ENCODE data around the gene MACROD2. TPM values are rescaled to one million over a fixed set of nuclear protein-coding genes. Genes with fewer than 3 reads are reported as not detected.

MACROD2 gene
- polyA plus RNA-seq, 1 donor (not counting 4 experiments of a cell fraction or from before 2014, with no cell fraction given) = 0.71 TPM

- no peaks in the 10 kb centered on the region for H3K9me3 ChIP-seq (ENCODE audit: control insufficient read depth, low read depth, low read length)
- no peaks in the 10 kb centered on the region for H3K79me2 ChIP-seq (ENCODE audit: control insufficient read depth, insufficient read depth, low read length)
- H3K27me3 ChIP-seq (ENCODE audit: control insufficient read depth, extremely low read depth, insufficient read depth, low read length) = no peaks in the 10 kb centered on the region
- H3K4me1 ChIP-seq (ENCODE audit: control insufficient read depth, extremely low read depth, insufficient read depth, low read length) = peaks cover 13% of the 10 kb centered on the region
- no peaks in the 10 kb centered on the region for H3K9me1 ChIP-seq (ENCODE audit: control insufficient read depth, extremely low read depth, insufficient read depth, low read length)
- no peak for TF ChIP-seq CTCF (optimal IDR thresholded peaks at IDR 0.05 in 1 of 3, IDR thresholded peaks at IDR 0.05 in 1 of 3, conservative IDR thresholded peaks at IDR 0.05 in 1 of 3; ENCODE audit: extremely low read depth in 1 of 3, insufficient read depth in 2 of 3, low read length in 3 of 3)
- TF ChIP-seq EZH2 (IDR thresholded peaks at IDR 0.05; ENCODE audit: low read length) = no peak
- dilution Hi-C loops (cut with MboI; ENCODE audit: extremely low pct_ligation_motif_present, low sequenced_read_pairs) = no loop called here
- H3K4me3 ChIP-seq (ENCODE audit: control insufficient read depth in 2 of 3, extremely low read depth in 1 of 3, insufficient read depth in 2 of 3, low read depth in 1 of 3, low read length in 3 of 3) = no peak overlapping the region
- no peak overlapping the region for H2AFZ ChIP-seq (ENCODE audit: control insufficient read depth, low read length)
- DNase-seq (ENCODE audit: low read depth, low spot score) = no peak
- H3K9ac ChIP-seq (ENCODE audit: control insufficient read depth, extremely low read depth, insufficient read depth, low read length) = no peak overlapping the region
- no peak overlapping the region for H3K4me2 ChIP-seq (ENCODE audit: control insufficient read depth, extremely low read depth, insufficient read depth, low read depth, low read length)
- no peak overlapping the region for H3K27ac ChIP-seq (ENCODE audit: control insufficient read depth, insufficient read depth, low read length)
- no peaks in the 10 kb centered on the region for H4K20me1 ChIP-seq (ENCODE audit: control insufficient read depth, extremely low read depth, insufficient read depth, low read length)
- no peak for FAIRE-seq
- no peaks in the 10 kb centered on the region for H3K36me3 ChIP-seq (ENCODE audit: control insufficient read depth in 2 of 2, extremely low read depth in 1 of 2, insufficient read depth in 2 of 2, low read length in 2 of 2)
Measured at GRCh38 chr20:14432085-14432484, 436.8 kb downstream of the MACROD2 start.

GRCh38 chr20:14432597-14432996, 437.3 kb downstream of the MACROD2 start:
- Histone ChIP-seq H3K9me1 (ENCODE audit: control insufficient read depth, extremely low read depth, insufficient read depth, low read length) (no peaks in the 10 kb centered on the region), H3K4me1 (ENCODE audit: control insufficient read depth, extremely low read depth, insufficient read depth, low read length) (peaks cover 13% of the 10 kb centered on the region), H2AFZ (ENCODE audit: control insufficient read depth, low read length) (no peak overlapping the region), H3K27ac (ENCODE audit: control insufficient read depth, insufficient read depth, low read length) (no peak overlapping the region), H3K27me3 (ENCODE audit: control insufficient read depth, extremely low read depth, insufficient read depth, low read length) (no peaks in the 10 kb centered on the region), H3K4me2 (ENCODE audit: control insufficient read depth, extremely low read depth, insufficient read depth, low read depth, low read length) (no peak overlapping the region), H3K79me2 (ENCODE audit: control insufficient read depth, insufficient read depth, low read length) (no peaks in the 10 kb centered on the region), H3K9me3 (ENCODE audit: control insufficient read depth, low read depth, low read length) (no peaks in the 10 kb centered on the region), H3K4me3 (ENCODE audit: control insufficient read depth in 2 of 3, extremely low read depth in 1 of 3, insufficient read depth in 2 of 3, low read depth in 1 of 3, low read length in 3 of 3) (no peak overlapping the region), H3K9ac (ENCODE audit: control insufficient read depth, extremely low read depth, insufficient read depth, low read length) (no peak overlapping the region), H3K36me3 (ENCODE audit: control insufficient read depth in 2 of 2, extremely low read depth in 1 of 2, insufficient read depth in 2 of 2, low read length in 2 of 2) (no peaks in the 10 kb centered on the region), H4K20me1 (ENCODE audit: control insufficient read depth, extremely low read depth, insufficient read depth, low read length) (no peaks in the 10 kb centered on the region)
- dilution Hi-C loops (cut with MboI; ENCODE audit: extremely low pct_ligation_motif_present, low sequenced_read_pairs) = no loop called here
- DNase-seq (ENCODE audit: low read depth, low spot score) (no peak), FAIRE-seq (no peak)
- TF ChIP-seq CTCF (optimal IDR thresholded peaks at IDR 0.05 in 1 of 3, IDR thresholded peaks at IDR 0.05 in 1 of 3, conservative IDR thresholded peaks at IDR 0.05 in 1 of 3; ENCODE audit: extremely low read depth in 1 of 3, insufficient read depth in 2 of 3, low read length in 3 of 3) (no peak), EZH2 (IDR thresholded peaks at IDR 0.05; ENCODE audit: low read length) (no peak)
